Uterus (tissue), 4 donors: Measurements from ENCODE around the gene C22orf39. TPM values are rescaled to one million over a fixed set of nuclear protein-coding genes. Genes with fewer than 3 reads are reported as not detected.

ENCODE experiments used
- DNase-seq, 2 donors: peaks; one replicate each; pipeline ENCODE4 v3.0.0-alpha.2; 2019 to 2020
- H3K27ac ChIP-seq, 2 donors: fragments of 200-600 bp; sonication (generic); 1 replicate in 1 of 2; 2 replicates in 1 of 2; pipeline ENCODE4 v1.5.1; 2016 to 2018
- H3K27me3 ChIP-seq, 2 donors: fragments of 200-600 bp; sonication (generic); one replicate each; pipeline ENCODE4 v1.5.1; 2018 to 2019; ENCODE audit warnings: control low read depth in 1 of 2
- H3K36me3 ChIP-seq, 2 donors: fragments of 200-600 bp; sonication (generic); one replicate each; pipeline ENCODE4 v1.5.1; 2019; ENCODE audit warnings: control low read depth in 1 of 2
- H3K4me1 ChIP-seq, 2 donors: fragments of 200-600 bp; sonication (generic); one replicate each; pipeline ENCODE4 v1.5.1; 2018 to 2019; ENCODE audit warnings: control low read depth in 1 of 2
- H3K4me3 ChIP-seq, 2 donors: fragments of 200-600 bp; sonication (generic); 1 replicate in 1 of 2; 2 replicates in 1 of 2; pipeline ENCODE4 v1.5.1; 2018 to 2019; ENCODE audit warnings: mild to moderate bottlenecking in 1 of 2
- H3K9me3 ChIP-seq, 2 donors: fragments of 200-600 bp; sonication (generic); one replicate each; pipeline ENCODE4 v1.5.1; 2019; ENCODE audit warnings: control low read depth in 1 of 2
- POLR2A ChIP-seq, 2 donors: fragments of 450-650 bp; IDR thresholded peaks; one replicate each; pipeline ENCODE4 v1.6.1; 2016; ENCODE audit warnings: antibody characterized with exemption in 2 of 2, mild to moderate bottlenecking in 1 of 2, moderate library complexity in 1 of 2
- intact Hi-C: fragments of 100-400 bp; cut with DNase I; formaldehyde crosslinking; loops from one replicate; pipeline ENCODE4 v1.15.1; 2023; ENCODE audit warnings: low total_unique reads
- total RNA-seq, 4 donors: library from RNA; depleted of rRNA in 3 of 4; stranded (reverse); fragments of >200 nt in 3 of 4; gene quantifications; one replicate each; pipeline versions ENCODE4 v1.1.0 to v1.2.4, GENCODE V29; 2014 to 2023
- TF ChIP-seq, protein P1 (sequence below), 4 experiments: fragments of 200-600 bp in 2 of 4; fragments of 450-650 bp in 2 of 4; sonication (generic) in 2 of 4; IDR thresholded peaks; one replicate each; pipeline ENCODE4 v1.5.1; 2016 to 2019; ENCODE audit warnings: antibody characterized with exemption in 4 of 4, mild to moderate bottlenecking in 2 of 4, moderate library complexity in 1 of 4
- donor health status: DM: yes; HTN: yes; CAD: no.

Gene C22orf39
- total RNA-seq, 4 donors from 2014 or later = 38.4 to 112 (median 47.8) TPM

DNA sequence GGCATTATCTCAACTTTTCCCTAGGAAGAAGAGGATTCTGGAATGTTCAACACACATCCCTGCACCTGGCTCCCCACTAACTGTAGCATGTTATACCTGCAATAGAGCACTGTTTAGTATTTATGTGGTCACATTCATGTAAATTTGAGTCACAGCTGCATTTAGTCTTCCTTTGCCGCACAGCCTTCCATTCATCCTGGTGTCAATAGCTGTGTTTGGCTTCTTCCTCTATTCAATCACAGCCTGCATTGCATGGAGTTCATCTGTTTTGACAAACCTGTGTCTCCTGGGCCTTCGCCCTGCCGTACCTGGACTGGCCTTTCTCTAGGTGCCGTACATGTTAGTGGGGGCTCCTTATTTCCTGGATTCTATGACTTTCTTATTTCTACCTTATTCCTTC lies 4.1 kb upstream of the C22orf39 start:
- Histone ChIP-seq H3K4me3 (no peak overlapping the region), H3K36me3 (no peaks in the 10 kb centered on the region)

DNA sequence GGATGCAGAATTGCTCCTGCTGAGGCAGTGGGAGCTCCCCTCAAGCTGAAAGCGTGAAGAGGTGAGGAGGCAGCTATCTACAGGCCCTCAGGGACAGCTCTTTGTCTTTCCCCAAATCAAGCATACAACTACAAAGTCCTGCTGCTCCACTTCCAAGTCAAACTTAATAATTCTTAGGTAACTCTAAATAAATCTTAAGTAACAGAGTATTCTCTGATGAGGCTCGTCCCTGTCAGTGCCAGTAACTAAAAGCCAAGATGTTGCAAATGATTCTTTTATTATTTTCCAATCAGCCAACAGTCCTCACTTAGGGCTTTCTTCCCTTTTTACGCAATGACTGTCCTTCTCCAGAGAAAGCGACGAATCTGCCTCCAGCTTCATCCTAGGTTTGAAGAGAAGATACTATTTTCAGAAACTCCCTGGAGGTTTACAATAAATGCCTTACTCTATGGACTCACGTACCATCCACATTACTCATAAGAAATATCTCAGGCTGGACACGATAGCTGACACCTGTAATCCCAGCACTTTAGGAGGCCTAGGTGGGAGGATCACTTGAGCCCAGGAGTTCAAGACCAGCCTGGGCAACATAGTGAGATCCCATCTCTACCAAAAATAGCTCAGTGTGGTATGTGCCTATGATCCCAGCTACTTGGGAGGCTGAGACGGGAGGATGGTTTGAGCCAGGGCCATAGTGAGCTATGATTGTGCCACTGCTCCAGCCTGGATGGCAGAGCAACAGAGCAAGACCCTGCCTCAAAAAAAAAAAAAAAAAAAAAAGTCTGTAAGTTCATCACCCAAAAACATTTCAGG lies 3.1 kb upstream of the C22orf39 start:
- Histone ChIP-seq H3K27ac (no peak overlapping the region), H3K9me3 (no peaks in the 10 kb centered on the region), H3K4me1 (no peaks in the 10 kb centered on the region), H3K27me3 (no peaks in the 10 kb centered on the region), H3K4me3 (no peak overlapping the region), H3K36me3 (no peaks in the 10 kb centered on the region)
- intact Hi-C loops = no loop called here
- no peak for DNase-seq
- no peak for TF ChIP-seq POLR2A (IDR thresholded peaks at IDR 0.05)
- TF ChIP-seq, protein P1, sequence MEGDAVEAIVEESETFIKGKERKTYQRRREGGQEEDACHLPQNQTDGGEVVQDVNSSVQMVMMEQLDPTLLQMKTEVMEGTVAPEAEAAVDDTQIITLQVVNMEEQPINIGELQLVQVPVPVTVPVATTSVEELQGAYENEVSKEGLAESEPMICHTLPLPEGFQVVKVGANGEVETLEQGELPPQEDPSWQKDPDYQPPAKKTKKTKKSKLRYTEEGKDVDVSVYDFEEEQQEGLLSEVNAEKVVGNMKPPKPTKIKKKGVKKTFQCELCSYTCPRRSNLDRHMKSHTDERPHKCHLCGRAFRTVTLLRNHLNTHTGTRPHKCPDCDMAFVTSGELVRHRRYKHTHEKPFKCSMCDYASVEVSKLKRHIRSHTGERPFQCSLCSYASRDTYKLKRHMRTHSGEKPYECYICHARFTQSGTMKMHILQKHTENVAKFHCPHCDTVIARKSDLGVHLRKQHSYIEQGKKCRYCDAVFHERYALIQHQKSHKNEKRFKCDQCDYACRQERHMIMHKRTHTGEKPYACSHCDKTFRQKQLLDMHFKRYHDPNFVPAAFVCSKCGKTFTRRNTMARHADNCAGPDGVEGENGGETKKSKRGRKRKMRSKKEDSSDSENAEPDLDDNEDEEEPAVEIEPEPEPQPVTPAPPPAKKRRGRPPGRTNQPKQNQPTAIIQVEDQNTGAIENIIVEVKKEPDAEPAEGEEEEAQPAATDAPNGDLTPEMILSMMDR (IDR thresholded peaks at IDR 0.05) = no peak

More for the DNA sequence above, 4.1 kb upstream of the C22orf39 start:
- no peak for DNase-seq
- H3K27me3 ChIP-seq = no peaks in the 10 kb centered on the region
- TF ChIP-seq POLR2A (IDR thresholded peaks at IDR 0.05) = no peak
- TF ChIP-seq, protein P1 (IDR thresholded peaks at IDR 0.05) = no peak
- intact Hi-C loops = no loop called here
- H3K4me1 ChIP-seq = no peaks in the 10 kb centered on the region
- H3K9me3 ChIP-seq = no peaks in the 10 kb centered on the region
- H3K27ac ChIP-seq = no peak overlapping the region

DNA sequence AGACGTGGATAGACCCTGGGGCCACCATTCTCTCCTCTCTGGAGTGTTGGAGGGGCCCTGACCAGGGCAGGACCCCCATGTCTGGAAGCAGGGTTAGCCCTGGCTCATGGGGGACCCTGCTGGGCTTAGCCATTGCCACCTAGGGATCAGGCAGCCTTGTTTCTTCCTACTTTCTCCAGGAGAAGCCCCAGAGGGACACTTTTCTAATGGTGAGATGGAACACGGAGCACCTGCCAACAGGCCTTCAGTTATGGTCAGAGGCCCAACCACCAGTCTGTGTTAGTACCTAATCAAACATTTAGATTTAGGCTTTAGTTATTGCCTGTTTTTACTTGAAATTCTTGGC lies 1.9 kb upstream of the C22orf39 start:
- H3K27me3 ChIP-seq = no peaks in the 10 kb centered on the region
- TF ChIP-seq, protein P1 (IDR thresholded peaks at IDR 0.05) = no peak
- no peak for TF ChIP-seq POLR2A (IDR thresholded peaks at IDR 0.05)
- no peaks in the 10 kb centered on the region for H3K4me1 ChIP-seq
- H3K27ac ChIP-seq = no peak overlapping the region
- intact Hi-C loops = no loop called here
- no peaks in the 10 kb centered on the region for H3K36me3 ChIP-seq
- H3K9me3 ChIP-seq = no peaks in the 10 kb centered on the region
- no peak overlapping the region for H3K4me3 ChIP-seq
- DNase-seq = no peak

DNA sequence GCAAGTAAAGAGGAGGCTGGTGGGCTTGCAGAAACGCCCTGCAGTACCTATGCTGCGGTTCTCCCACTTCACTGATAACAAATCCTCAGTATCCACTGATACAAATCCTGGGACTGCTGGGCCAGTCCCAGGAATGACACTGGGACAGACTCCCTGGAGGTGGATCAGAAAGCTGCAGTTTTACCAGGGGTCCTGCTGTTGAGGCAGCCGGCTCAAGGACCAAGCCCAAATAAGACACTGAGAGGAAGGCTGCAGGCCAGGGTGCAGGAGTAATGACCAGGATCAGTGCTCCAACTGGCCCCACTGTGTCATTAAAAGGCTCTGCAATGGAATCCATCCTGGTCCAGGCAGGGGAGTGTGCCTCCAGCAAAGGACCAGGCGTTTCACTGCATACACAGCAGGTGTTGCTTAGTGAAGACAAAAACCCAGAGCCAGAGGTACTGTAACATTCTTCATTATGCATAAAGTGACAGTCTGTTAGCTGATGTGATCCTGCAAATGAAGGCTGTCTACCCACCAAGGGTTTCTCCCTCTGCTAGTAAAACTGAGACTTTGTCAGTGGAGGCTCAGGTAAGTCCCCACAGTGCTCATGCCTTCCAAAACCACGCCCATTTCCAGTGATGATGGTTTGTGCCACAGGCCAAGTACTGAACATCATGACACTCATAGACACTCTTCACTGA lies 1.4 kb upstream of the C22orf39 start:
- Histone ChIP-seq H3K36me3 (no peaks in the 10 kb centered on the region), H3K27ac (no peak overlapping the region)
- intact Hi-C loops = no loop called here

More for the DNA sequence above, 1.4 kb upstream of the C22orf39 start:
- no peaks in the 10 kb centered on the region for H3K4me1 ChIP-seq
- TF ChIP-seq POLR2A (IDR thresholded peaks at IDR 0.05) = no peak
- TF ChIP-seq, protein P1 (IDR thresholded peaks at IDR 0.05) = no peak
- H3K9me3 ChIP-seq = no peaks in the 10 kb centered on the region
- H3K27me3 ChIP-seq = no peaks in the 10 kb centered on the region
- no peak for DNase-seq
- H3K4me3 ChIP-seq = no peak overlapping the region
